ENCODE measurements around the gene ATF4. TPM values are rescaled to one million over a fixed set of nuclear protein-coding genes. Genes with fewer than 3 reads are reported as not detected.

Gene ATF4
- total RNA-seq, result 312 and 324 TPM in 2 replicates
- polyA plus RNA-seq, result 581 and 668 TPM in 2 replicates
- 869 and 960 TPM in 2 replicates for polyA plus RNA-seq (2011; cell fraction: cytosol; rRNA removed)
- polyA plus RNA-seq (2011; cell fraction: nucleus; rRNA removed), result 1,073 and 1,121 TPM in 2 replicates
- polyA plus RNA-seq (2012), result 312 and 313 TPM in 2 replicates
- 203 and 214 TPM in 2 replicates for polyA minus RNA-seq
- 187 TPM for polyA minus RNA-seq (2011; cell fraction: cytosol; rRNA and poly(A)+ RNA removed)
- 160 and 165 TPM in 2 replicates for polyA minus RNA-seq (2011; cell fraction: nucleus; rRNA and poly(A)+ RNA removed)
- percentile 99 among the genes with signal in this experiment for Bru-seq, nascent RNA
- BruChase-seq, experiment 1, labeled RNA remaining after a 6-hour chase, result percentile 100 among the genes with signal in this experiment
- BruChase-seq, experiment 2, labeled RNA remaining after a 2-hour chase, result percentile 100 among the genes with signal in this experiment
- long read RNA-seq, transcript ATF4-202 (3 exons, 1,419 nt), result major isoform, 155 of 512 reads
- long read RNA-seq, transcript ATF4-201 (2 exons, 2,019 nt), result minor isoform, 17 of 512 reads
- long read RNA-seq, partial matches to known transcripts, result 338 of 512 reads
- long read RNA-seq, other reads (novel, unspliced or antisense), result 2 of 512 reads

DNA sequence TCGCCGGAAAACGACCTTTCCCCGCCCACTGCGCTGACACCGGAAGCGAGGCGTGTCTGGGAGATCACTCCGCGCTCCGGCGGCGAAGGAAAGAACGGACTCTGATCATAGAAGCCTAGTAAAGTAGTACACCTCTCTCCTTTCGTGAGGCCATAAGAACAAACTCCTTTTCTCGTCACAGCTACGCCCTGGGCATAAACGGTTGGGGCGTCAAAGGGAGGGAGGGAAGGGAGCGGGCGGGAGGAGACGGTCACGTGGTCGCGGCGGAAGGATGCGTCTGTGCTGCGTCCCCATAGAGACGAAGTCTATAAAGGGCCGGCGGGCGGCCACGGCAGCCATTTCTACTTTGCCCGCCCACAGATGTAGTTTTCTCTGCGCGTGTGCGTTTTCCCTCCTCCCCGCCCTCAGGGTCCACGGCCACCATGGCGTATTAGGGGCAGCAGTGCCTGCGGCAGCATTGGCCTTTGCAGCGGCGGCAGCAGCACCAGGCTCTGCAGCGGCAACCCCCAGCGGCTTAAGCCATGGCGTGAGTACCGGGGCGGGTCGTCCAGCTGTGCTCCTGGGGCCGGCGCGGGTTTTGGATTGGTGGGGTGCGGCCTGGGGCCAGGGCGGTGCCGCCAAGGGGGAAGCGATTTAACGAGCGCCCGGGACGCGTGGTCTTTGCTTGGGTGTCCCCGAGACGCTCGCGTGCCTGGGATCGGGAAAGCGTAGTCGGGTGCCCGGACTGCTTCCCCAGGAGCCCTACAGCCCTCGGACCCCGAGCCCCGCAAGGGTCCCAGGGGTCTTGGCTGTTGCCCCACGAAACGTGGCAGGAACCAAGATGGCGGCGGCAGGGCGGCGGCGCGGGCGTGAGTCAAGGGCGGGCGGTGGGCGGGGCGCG is at the start of gene ATF4:
Gene ATF4 (plus strand): TSS at position 337 of the 880 bp plus-strand sequence. CDS start 884 bp downstream, outside the sequence.
- Histone ChIP-seq H4K20me1 (replicated peaks; ENCODE audit: control insufficient read depth, extremely low read depth, insufficient read depth, low read length) (no peaks in the 10 kb centered on the region), H2AFZ (ENCODE audit: low read depth, low read length) (peak within 1 kb of the TSS; percentile 90), H3K9ac (replicated peaks; ENCODE audit: extremely low read depth, insufficient read depth, low read length) (peak within 1 kb of the TSS; percentile 97), H3K27ac (ENCODE audit: insufficient read depth, low read depth, low read length) (peak within 1 kb of the TSS; percentile 93), H3K79me2 (ENCODE audit: control insufficient read depth, insufficient read depth, low read length) (peaks cover 42% of the 10 kb centered on the region), H3K36me3 (ENCODE audit: control insufficient read depth in 2 of 2, extremely low read depth in 1 of 2, insufficient read depth in 2 of 2, low read length in 2 of 2) (peaks cover 5 to 22% of the 10 kb centered on the region in 2 experiments), H3K9me1 (replicated peaks; ENCODE audit: control insufficient read depth, extremely low read depth, insufficient read depth, low read length) (no peaks in the 10 kb centered on the region), H3K9me3 (replicated peaks; ENCODE audit: control insufficient read depth, insufficient read depth, low read length) (no peaks in the 10 kb centered on the region), H3K4me3 (replicated peaks in 1 of 3; ENCODE audit: insufficient read depth in 1 of 3, low read depth in 1 of 3, low read length in 3 of 3) (peak within 1 kb of the TSS; percentile 59 to 96 (median 92)), H3K27me3 (ENCODE audit: control insufficient read depth in 2 of 2, insufficient read depth in 2 of 2, low read length in 2 of 2) (no peaks in the 10 kb centered on the region), H3K4me1 (ENCODE audit: control insufficient read depth, extremely low read depth, insufficient read depth, low read length) (peaks cover 15% of the 10 kb centered on the region), H3K4me2 (ENCODE audit: insufficient read depth, low read length) (peak within 1 kb of the TSS; percentile 89)
- peak; percentile 78 for DNase-seq (ENCODE audit: low read depth, low spot score)
- TF ChIP-seq GATA2 (IDR thresholded peaks at IDR 0.05; ENCODE audit: insufficient read depth, insufficient read length, low read depth, low read length) (no peak), JUN (IDR thresholded peaks at IDR 0.05; ENCODE audit: borderline replicate concordance, insufficient read depth, insufficient read length, low read depth) (no peak), MYC (IDR thresholded peaks at IDR 0.05; ENCODE audit: low read depth, low read length) (peak; percentile 36), FOS (IDR thresholded peaks at IDR 0.05; ENCODE audit: borderline replicate concordance, insufficient read depth, low read length) (no peak), POLR2A (IDR thresholded peaks at IDR 0.05; ENCODE audit: low read depth, low read length) (peak; percentile 97), POLR2AphosphoS5 (IDR thresholded peaks at IDR 0.05; ENCODE audit: insufficient read depth, low read depth, low read length) (peak; percentile 97), EZH2 (IDR thresholded peaks at IDR 0.05; ENCODE audit: borderline replicate concordance, low read depth, low read length, severe bottlenecking) (no peak)
- TF ChIP-seq, protein P1, sequence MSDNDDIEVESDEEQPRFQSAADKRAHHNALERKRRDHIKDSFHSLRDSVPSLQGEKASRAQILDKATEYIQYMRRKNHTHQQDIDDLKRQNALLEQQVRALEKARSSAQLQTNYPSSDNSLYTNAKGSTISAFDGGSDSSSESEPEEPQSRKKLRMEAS (IDR thresholded peaks at IDR 0.05; ENCODE audit: insufficient read depth, insufficient read length), result peak; percentile 62
- TF ChIP-seq, protein P2, sequence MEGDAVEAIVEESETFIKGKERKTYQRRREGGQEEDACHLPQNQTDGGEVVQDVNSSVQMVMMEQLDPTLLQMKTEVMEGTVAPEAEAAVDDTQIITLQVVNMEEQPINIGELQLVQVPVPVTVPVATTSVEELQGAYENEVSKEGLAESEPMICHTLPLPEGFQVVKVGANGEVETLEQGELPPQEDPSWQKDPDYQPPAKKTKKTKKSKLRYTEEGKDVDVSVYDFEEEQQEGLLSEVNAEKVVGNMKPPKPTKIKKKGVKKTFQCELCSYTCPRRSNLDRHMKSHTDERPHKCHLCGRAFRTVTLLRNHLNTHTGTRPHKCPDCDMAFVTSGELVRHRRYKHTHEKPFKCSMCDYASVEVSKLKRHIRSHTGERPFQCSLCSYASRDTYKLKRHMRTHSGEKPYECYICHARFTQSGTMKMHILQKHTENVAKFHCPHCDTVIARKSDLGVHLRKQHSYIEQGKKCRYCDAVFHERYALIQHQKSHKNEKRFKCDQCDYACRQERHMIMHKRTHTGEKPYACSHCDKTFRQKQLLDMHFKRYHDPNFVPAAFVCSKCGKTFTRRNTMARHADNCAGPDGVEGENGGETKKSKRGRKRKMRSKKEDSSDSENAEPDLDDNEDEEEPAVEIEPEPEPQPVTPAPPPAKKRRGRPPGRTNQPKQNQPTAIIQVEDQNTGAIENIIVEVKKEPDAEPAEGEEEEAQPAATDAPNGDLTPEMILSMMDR (IDR thresholded peaks at IDR 0.05; ENCODE audit: extremely low read depth in 1 of 2, insufficient read depth in 1 of 2, low read depth in 1 of 2, low read length in 2 of 2), result no peak
- ChIA-PET CTCF (interaction anchor here (0.6 to 1.4 kb wide), 6 partner anchors 9 to 504 kb away, joined by 3 to 41 read pairs (median 7); partner anchors contain the start of gene MIEF1), POLR2A (interaction anchor here (0.6 to 1.2 kb wide), 11 partner anchors 8 to 886 kb away, joined by 3 to 13 read pairs (median 4); partner anchors contain the start of genes MIEF1 and TAB1)
- dilution Hi-C loops (cut with MboI; ENCODE audit: extremely low pct_ligation_motif_present, low sequenced_read_pairs), result no loop called here
- intact Hi-C loops (cut with micrococcal nuclease), result loop anchor here (1.0 to 10.0 kb wide), 5 partner anchors 9 to 346 kb away; partner anchors contain the start of genes MIEF1 and RPL3
- no TSS peak for BruUV-seq (replicated peaks)
- no peak for FAIRE-seq
